ENCODE data around the gene NTHL1.

The NTHL1 gene

DNA sequence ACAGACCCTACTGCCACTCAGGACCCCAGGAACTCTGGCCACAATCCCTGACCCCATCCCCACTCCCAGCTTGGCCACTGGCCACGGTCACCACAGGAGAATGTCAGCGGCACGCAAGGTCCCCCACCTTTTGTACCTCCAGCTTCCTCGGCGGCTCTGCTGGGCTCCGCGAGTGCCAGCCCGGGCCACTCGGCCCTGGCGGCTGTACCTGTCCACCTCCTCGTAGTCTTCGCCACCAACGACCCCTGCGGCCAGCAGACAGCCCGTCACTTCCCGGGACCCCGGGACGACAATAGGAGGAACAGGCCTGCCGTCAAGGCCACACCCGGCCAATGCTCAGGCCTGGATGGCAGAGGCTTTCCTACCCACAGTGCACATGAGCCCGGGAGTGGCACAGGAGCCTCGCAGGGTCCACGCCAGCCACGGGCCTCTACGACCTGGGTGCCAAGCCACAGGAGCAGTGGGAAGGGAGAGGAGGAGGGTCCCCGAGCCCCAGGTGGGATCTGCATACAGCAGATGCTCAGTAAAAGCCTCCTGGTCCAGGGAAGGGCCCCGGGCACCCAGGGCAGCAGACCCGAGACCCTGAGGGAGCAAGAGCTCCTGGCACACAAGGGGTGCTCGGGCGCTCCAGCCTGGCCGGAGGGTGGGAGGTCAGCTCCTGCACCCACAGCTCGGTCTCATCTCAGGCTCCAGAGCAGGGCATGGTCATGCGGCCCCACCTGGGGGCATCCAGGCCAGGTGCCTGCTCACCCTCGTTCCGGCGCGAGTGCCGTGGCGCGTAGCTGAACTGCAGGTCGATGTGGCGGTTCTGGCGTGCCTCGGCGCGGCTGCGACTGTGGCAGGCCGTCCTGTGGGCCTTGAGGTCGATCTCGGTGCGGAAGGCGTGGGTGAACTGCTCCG is 45.9 kb downstream of the NTHL1 start:
- Mint-ChIP-seq H3K27me3 (ENCODE audit: low read depth) (peaks cover 2% of the 10 kb centered on the region), H3K9me3 (no peaks in the 10 kb centered on the region), H3K4me3 (no peak overlapping the region), H3K36me3 (ENCODE audit: low read depth) (peaks cover 18% of the 10 kb centered on the region), H3K27ac (no peak overlapping the region), H3K4me1 (peaks cover 16% of the 10 kb centered on the region)
- TF ChIP-seq, protein P1, sequence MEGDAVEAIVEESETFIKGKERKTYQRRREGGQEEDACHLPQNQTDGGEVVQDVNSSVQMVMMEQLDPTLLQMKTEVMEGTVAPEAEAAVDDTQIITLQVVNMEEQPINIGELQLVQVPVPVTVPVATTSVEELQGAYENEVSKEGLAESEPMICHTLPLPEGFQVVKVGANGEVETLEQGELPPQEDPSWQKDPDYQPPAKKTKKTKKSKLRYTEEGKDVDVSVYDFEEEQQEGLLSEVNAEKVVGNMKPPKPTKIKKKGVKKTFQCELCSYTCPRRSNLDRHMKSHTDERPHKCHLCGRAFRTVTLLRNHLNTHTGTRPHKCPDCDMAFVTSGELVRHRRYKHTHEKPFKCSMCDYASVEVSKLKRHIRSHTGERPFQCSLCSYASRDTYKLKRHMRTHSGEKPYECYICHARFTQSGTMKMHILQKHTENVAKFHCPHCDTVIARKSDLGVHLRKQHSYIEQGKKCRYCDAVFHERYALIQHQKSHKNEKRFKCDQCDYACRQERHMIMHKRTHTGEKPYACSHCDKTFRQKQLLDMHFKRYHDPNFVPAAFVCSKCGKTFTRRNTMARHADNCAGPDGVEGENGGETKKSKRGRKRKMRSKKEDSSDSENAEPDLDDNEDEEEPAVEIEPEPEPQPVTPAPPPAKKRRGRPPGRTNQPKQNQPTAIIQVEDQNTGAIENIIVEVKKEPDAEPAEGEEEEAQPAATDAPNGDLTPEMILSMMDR (IDR thresholded peaks at IDR 0.05; ENCODE audit: unreplicated experiment in 3 of 3), result no peak

DNA sequence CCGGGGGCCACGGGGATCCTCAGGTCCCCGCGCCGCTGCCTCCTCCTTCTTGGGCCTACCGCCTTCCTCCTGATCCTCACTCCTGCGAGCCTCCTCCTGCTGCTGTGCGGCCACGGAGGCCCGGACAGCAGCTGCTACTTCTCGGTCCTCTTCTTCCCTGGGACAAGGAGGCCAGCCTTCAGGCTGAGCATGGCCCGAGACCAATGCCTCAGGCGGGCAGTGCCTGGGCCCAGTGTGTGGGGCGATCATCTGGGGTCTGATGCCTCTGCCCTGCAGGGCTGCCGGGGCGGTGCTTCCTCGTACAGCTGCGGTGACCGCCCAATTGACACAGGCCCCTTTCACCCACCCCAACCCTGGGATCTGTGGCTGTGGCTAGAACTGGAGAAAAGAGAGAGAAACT is 46.6 kb downstream of the NTHL1 start:
- no peaks in the 10 kb centered on the region for H3K9me3 Mint-ChIP-seq
- H3K27ac Mint-ChIP-seq, result no peak overlapping the region
- peaks cover 14% of the 10 kb centered on the region for H3K4me1 Mint-ChIP-seq
- H3K4me3 Mint-ChIP-seq, result no peak overlapping the region
- peaks cover 18% of the 10 kb centered on the region for H3K36me3 Mint-ChIP-seq (ENCODE audit: low read depth)
- TF ChIP-seq, protein P1 (IDR thresholded peaks at IDR 0.05; ENCODE audit: unreplicated experiment in 3 of 3), result no peak
- H3K27me3 Mint-ChIP-seq (ENCODE audit: low read depth), result no peaks in the 10 kb centered on the region

DNA sequence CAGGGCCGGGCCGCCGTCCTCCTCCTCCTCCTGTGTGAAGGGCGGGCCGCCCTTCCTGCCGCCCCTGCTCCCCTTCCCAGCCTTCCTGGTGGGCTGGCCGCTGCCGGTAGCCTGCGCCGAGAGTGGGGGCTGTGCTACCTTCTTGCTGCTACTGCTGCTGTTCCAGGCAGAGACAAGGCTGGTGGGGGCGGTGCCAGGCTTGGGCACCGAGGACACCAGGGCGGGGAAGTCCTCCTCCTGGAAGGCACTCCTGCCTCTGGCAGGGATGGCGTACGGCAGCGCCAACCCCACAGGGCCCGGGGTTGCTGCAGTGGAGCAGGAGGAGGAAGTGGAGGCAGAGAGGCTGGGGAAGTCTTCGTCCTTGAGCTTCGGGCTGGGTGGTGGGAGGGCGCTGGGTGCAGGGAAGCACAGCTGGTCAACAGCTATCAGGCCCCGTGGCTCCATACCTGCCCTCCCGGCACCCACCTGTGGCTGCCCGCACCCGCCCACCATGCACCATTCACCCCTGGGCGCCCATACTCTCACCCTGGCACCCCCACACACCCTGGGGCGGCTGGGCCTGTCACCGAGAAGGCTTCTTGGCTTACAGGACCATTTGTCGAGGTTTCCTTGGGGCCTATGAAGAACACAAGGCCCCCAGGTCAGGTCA is 47.6 kb downstream of the NTHL1 start:
- Mint-ChIP-seq H3K4me1 (peaks cover 9% of the 10 kb centered on the region), H3K4me3 (no peak overlapping the region), H3K27ac (no peak overlapping the region), H3K36me3 (ENCODE audit: low read depth) (peaks cover 23% of the 10 kb centered on the region), H3K9me3 (no peaks in the 10 kb centered on the region), H3K27me3 (ENCODE audit: low read depth) (peaks cover 4% of the 10 kb centered on the region)
- TF ChIP-seq, protein P1 (IDR thresholded peaks at IDR 0.05; ENCODE audit: unreplicated experiment in 3 of 3), result no peak

DNA sequence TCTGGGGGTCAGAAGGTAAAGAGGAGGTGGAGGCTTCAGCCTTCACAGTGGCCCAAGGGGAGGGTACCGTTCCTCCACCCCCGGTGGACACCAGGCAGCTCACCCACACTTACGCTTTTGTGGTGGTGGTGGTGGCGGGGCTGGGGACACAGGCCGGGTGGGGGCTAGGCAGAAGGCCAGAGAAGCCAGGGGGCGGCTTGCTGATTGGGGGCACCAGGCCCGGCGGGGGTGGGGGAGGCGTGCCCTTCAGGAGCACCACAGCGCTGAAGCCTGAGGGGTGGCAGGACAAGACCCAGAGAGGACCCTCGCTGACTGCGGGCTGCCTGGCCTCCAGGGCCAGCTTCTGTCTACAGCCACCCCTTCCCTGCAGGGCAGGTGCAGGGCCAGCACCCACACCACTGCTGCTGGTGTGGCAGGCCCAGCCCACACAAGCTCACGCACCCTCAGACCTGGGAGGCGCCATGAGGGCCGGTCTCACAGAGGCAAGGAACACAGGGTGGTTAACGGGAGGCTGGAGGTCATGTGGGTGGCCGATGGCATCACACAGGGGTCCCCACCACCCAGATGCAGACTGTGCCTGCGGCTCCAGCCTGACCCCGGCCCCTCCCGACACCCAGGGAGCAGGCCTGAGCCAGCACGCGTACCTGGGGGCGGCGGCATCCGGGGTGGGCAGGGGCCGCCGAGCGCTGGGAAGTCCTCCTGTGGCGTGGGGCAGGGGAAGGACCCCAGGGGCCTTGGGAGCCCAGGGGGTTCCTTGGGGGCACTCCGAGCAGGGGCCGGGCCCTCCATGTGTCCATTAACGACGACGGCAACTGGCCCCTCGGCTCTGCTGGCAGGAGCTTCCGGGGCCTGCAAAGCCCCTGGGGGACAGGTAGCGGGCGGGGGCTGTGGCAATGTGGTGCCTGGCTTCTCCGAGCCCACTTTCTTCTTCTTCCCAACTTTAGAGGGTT is 48.5 kb downstream of the NTHL1 start:
- Mint-ChIP-seq H3K4me1 (peaks cover 3% of the 10 kb centered on the region), H3K9me3 (no peaks in the 10 kb centered on the region), H3K27me3 (ENCODE audit: low read depth) (peaks cover 6% of the 10 kb centered on the region), H3K36me3 (ENCODE audit: low read depth) (peaks cover 23% of the 10 kb centered on the region), H3K4me3 (no peak overlapping the region), H3K27ac (no peak overlapping the region)
- TF ChIP-seq, protein P1 (IDR thresholded peaks at IDR 0.05; ENCODE audit: unreplicated experiment in 3 of 3), result no peak

DNA sequence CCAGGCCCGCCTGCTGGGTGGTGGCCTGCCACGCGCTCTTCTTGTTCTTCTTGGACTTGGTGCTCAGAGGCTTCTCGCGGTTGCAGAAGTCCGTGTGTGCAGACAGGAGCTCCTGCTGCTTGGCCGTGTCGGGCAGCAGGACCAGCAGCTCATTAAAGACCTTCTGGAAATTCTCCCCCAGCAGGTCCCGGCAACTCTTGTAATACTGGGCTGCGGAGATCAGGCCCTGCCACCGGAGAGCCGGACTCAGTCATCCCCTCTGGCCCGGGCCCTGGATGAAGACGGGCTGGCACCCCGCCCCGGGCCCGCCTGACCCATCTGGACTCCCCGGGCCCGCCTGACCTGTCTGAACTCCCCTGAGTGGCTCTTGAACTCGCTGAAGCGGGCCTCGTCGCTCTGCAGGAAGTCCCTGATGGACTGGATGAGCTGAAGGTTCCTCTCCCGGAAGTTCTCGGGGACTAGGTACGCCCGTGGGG is 49.2 kb downstream of the NTHL1 start:
- no peaks in the 10 kb centered on the region for H3K4me1 Mint-ChIP-seq
- H3K27me3 Mint-ChIP-seq (ENCODE audit: low read depth), result peaks cover 13% of the 10 kb centered on the region
- H3K4me3 Mint-ChIP-seq, result no peak overlapping the region
- TF ChIP-seq, protein P1 (IDR thresholded peaks at IDR 0.05; ENCODE audit: unreplicated experiment in 3 of 3), result no peak
- H3K27ac Mint-ChIP-seq, result no peak overlapping the region
- no peaks in the 10 kb centered on the region for H3K9me3 Mint-ChIP-seq
- H3K36me3 Mint-ChIP-seq (ENCODE audit: low read depth), result peaks cover 23% of the 10 kb centered on the region

Measured in nephron (organoid).